HepG2 (cell line): ENCODE data around the gene CTDNEP1. TPM values are rescaled to one million over a fixed set of nuclear protein-coding genes. Genes with fewer than 3 reads are reported as not detected.

Experiments
- ARHGAP35 ChIP-seq: sonication (generic); formaldehyde crosslinking; IDR thresholded peaks from 2 replicates; pipeline ENCODE4 v1.9.0; 2022; ENCODE audit warnings: mild to moderate bottlenecking, inconsistent platforms, moderate library complexity, missing genetic modification reagents, borderline replicate concordance
- IRF9 ChIP-seq: sonication (generic); formaldehyde crosslinking; IDR thresholded peaks from 2 replicates; pipeline ENCODE4 v1.8.0; 2022; ENCODE audit warnings: missing genetic modification reagents, mild to moderate bottlenecking, borderline replicate concordance
- SRY ChIP-seq: sonication (generic); formaldehyde crosslinking; IDR thresholded peaks from 2 replicates; pipeline ENCODE4 v1.8.0; 2022; ENCODE audit warnings: mild to moderate bottlenecking, missing genetic modification reagents
- ZNF383 ChIP-seq: sonication (generic); formaldehyde crosslinking; IDR thresholded peaks from 2 replicates; pipeline ENCODE4 v1.4.0; 2020; ENCODE audit warnings: missing genetic modification reagents, mild to moderate bottlenecking, borderline replicate concordance
- ZNF44 ChIP-seq: sonication (generic); formaldehyde crosslinking; IDR thresholded peaks from 2 replicates; pipeline ENCODE4 v1.5.1; 2020; ENCODE audit warnings: mild to moderate bottlenecking, missing genetic modification reagents
- ZNF451 ChIP-seq: sonication (generic); formaldehyde crosslinking; IDR thresholded peaks from 2 replicates; pipeline ENCODE4 v1.5.0; 2020; ENCODE audit warnings: mild to moderate bottlenecking, missing genetic modification reagents
- ZNF547 ChIP-seq: sonication (generic); formaldehyde crosslinking; IDR thresholded peaks from 2 replicates; pipeline ENCODE4 v1.5.1; 2020; ENCODE audit warnings: mild to moderate bottlenecking, missing genetic modification reagents
- ZNF572 ChIP-seq: sonication (generic); formaldehyde crosslinking; IDR thresholded peaks from 2 replicates; pipeline ENCODE4 v1.5.1; 2020; ENCODE audit warnings: mild to moderate bottlenecking, missing genetic modification reagents
- ZNF609 ChIP-seq: sonication (generic); formaldehyde crosslinking; IDR thresholded peaks from 2 replicates; pipeline ENCODE4 v1.4.0; 2020; ENCODE audit warnings: mild to moderate bottlenecking, missing genetic modification reagents, borderline replicate concordance
- ZNF792 ChIP-seq: IDR thresholded peaks from 2 replicates; pipeline ENCODE4 v1.6.1; 2016
- polyA plus RNA-seq, 8 experiments: library from polyadenylated mRNA; depleted of rRNA in 3 of 8; stranded (reverse) in 7 of 8; unstranded in 1 of 8; fragments of >200 nt; fragmentation: Illumina TruSeq in 4 of 8; extraction: Trizol in 4 of 8; gene quantifications; 2 replicates each; pipeline versions ENCODE4 v1.2.1 to v1.2.3, GENCODE V29; 2011 to 2016; ENCODE audit warnings: low read depth in 4 of 8, missing spikeins in 1 of 8, mixed read lengths in 1 of 8; ENCODE audit not compliant: insufficient read depth in 1 of 8
- total RNA-seq, 5 experiments: library from RNA; depleted of rRNA; stranded (reverse); fragments of >200 nt; fragmentation: Illumina TruSeq; extraction: Trizol; gene quantifications; 2 replicates each; pipeline ENCODE4 v1.2.3, GENCODE V29; 2016; ENCODE audit warnings: low read depth in 1 of 5
- TF ChIP-seq, protein P1 (sequence below), 2 experiments: sonication (generic) in 1 of 2; formaldehyde crosslinking in 1 of 2; IDR thresholded peaks; 2 replicates each; pipeline versions ENCODE4 v1.5.1 to v1.6.1; 2011 to 2020; ENCODE audit warnings: borderline replicate concordance in 1 of 2, low read depth in 1 of 2, low read length in 1 of 2, mild to moderate bottlenecking in 1 of 2, missing genetic modification reagents in 1 of 2, moderate library complexity in 1 of 2
- TF ChIP-seq, protein P2 (sequence below), 2 experiments: IDR thresholded peaks; 2 replicates each; pipeline ENCODE4 v1.6.1; 2011 to 2012; ENCODE audit warnings: low read length in 2 of 2, borderline replicate concordance in 1 of 2, low read depth in 1 of 2, mild to moderate bottlenecking in 1 of 2, moderate library complexity in 1 of 2
- TF ChIP-seq, protein P3 (sequence below): sonication (generic); formaldehyde crosslinking; conservative IDR thresholded peaks from 2 replicates; pipeline ENCODE4 v1.8.1; 2023; ENCODE audit warnings: missing genetic modification reagents

CTDNEP1 gene
- total and polyA plus RNA-seq, 2 of the 13 experiments (the other 11 are each of a cell fraction or from before 2014, with no cell fraction given) = 19.8 to 118 TPM

GRCh38 chr17:7214300-7215135 lies 37.0 kb downstream of the CTDNEP1 start (continued):
- TF ChIP-seq, protein P1, sequence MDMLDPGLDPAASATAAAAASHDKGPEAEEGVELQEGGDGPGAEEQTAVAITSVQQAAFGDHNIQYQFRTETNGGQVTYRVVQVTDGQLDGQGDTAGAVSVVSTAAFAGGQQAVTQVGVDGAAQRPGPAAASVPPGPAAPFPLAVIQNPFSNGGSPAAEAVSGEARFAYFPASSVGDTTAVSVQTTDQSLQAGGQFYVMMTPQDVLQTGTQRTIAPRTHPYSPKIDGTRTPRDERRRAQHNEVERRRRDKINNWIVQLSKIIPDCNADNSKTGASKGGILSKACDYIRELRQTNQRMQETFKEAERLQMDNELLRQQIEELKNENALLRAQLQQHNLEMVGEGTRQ (IDR thresholded peaks at IDR 0.05; ENCODE audit: low read depth, low read length) = 0 out of 2 replicates have a peak, but pooled peaks have one; percentile 11
- TF ChIP-seq, protein P1 (CRISPR knock-in tag; IDR thresholded peaks at IDR 0.05; ENCODE audit: borderline replicate concordance) = no peak; the same call in 1 of the 2 replicates
- TF ChIP-seq IRF9 (CRISPR knock-in tag) (no peak), ZNF547 (CRISPR knock-in tag) (no peak), ZNF383 (CRISPR knock-in tag) (peak; percentile 80; the same call in 1 of the 2 replicates), ZNF792 (CRISPR knock-in tag) (no peak), ZNF451 (CRISPR knock-in tag) (no peak), ARHGAP35 (CRISPR knock-in tag) (no peak), SRY (CRISPR knock-in tag) (no peak), ZNF44 (CRISPR knock-in tag) (no peak; the same call in 1 of the 2 replicates), ZNF572 (CRISPR knock-in tag) (0 out of 2 replicates have a peak, but pooled peaks have one; percentile 47), ZNF609 (no peak)
- TF ChIP-seq, protein P2, sequence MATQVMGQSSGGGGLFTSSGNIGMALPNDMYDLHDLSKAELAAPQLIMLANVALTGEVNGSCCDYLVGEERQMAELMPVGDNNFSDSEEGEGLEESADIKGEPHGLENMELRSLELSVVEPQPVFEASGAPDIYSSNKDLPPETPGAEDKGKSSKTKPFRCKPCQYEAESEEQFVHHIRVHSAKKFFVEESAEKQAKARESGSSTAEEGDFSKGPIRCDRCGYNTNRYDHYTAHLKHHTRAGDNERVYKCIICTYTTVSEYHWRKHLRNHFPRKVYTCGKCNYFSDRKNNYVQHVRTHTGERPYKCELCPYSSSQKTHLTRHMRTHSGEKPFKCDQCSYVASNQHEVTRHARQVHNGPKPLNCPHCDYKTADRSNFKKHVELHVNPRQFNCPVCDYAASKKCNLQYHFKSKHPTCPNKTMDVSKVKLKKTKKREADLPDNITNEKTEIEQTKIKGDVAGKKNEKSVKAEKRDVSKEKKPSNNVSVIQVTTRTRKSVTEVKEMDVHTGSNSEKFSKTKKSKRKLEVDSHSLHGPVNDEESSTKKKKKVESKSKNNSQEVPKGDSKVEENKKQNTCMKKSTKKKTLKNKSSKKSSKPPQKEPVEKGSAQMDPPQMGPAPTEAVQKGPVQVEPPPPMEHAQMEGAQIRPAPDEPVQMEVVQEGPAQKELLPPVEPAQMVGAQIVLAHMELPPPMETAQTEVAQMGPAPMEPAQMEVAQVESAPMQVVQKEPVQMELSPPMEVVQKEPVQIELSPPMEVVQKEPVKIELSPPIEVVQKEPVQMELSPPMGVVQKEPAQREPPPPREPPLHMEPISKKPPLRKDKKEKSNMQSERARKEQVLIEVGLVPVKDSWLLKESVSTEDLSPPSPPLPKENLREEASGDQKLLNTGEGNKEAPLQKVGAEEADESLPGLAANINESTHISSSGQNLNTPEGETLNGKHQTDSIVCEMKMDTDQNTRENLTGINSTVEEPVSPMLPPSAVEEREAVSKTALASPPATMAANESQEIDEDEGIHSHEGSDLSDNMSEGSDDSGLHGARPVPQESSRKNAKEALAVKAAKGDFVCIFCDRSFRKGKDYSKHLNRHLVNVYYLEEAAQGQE (IDR thresholded peaks at IDR 0.05; ENCODE audit: borderline replicate concordance in 1 of 2, low read depth in 1 of 2, low read length in 2 of 2) = no peak
- TF ChIP-seq, protein P3, sequence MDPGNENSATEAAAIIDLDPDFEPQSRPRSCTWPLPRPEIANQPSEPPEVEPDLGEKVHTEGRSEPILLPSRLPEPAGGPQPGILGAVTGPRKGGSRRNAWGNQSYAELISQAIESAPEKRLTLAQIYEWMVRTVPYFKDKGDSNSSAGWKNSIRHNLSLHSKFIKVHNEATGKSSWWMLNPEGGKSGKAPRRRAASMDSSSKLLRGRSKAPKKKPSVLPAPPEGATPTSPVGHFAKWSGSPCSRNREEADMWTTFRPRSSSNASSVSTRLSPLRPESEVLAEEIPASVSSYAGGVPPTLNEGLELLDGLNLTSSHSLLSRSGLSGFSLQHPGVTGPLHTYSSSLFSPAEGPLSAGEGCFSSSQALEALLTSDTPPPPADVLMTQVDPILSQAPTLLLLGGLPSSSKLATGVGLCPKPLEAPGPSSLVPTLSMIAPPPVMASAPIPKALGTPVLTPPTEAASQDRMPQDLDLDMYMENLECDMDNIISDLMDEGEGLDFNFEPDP (CRISPR knock-in tag) = no peak
